DOHH2 (cell line): ENCODE data around the gene NXPH2.

Experiments used
- CTCF ChIP-seq: fragments of 200-600 bp; sonication (generic); IDR thresholded peaks from one replicate; pipeline ENCODE4 v1.5.1; 2014; ENCODE audit warnings: antibody characterized with exemption, mild to moderate bottlenecking, low read depth, low read length; ENCODE audit not compliant: poor library complexity, severe bottlenecking
- EZH2phosphoT487 ChIP-seq: fragments of 200-600 bp; sonication (generic); IDR thresholded peaks from 2 replicates; pipeline ENCODE4 v1.6.1; 2017; ENCODE audit warnings: borderline replicate concordance, mild to moderate bottlenecking, antibody characterized with exemption, low read length, moderate library complexity, mixed read lengths

DNA sequence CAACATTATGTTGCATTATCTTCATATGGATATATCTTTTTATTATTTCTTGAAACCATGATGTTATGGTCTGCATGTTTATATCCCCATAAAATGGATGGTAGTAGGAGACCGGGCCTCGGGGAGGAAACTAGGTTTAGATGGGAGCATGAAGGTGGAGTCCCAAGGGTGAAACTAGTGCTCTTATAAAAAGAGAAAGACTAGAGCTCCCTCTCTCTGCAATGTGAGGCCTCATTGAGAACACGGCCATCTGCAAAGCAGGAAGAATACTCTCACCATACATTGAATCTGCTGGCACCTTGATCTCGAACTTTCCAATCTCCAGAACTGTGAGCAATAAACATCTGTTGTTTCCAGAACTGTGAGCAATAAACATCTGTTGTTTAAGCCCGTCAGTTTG, 64.0 kb downstream of the NXPH2 start:
- TF ChIP-seq CTCF: no peak
- no peak for TF ChIP-seq EZH2phosphoT487
